ENCODE results near the gene PNMA6A. TPM values are rescaled to one million over a fixed set of nuclear protein-coding genes. Genes with fewer than 3 reads are reported as not detected.
A peak's percentile ranks its signal among the peaks of the same experiment; 100 is the strongest.

PNMA6A gene
- total and polyA plus RNA-seq, 2 of the 13 experiments (the other 11 are each of a cell fraction or from before 2014, with no cell fraction given): 0.11 to 0.66 TPM

DNA sequence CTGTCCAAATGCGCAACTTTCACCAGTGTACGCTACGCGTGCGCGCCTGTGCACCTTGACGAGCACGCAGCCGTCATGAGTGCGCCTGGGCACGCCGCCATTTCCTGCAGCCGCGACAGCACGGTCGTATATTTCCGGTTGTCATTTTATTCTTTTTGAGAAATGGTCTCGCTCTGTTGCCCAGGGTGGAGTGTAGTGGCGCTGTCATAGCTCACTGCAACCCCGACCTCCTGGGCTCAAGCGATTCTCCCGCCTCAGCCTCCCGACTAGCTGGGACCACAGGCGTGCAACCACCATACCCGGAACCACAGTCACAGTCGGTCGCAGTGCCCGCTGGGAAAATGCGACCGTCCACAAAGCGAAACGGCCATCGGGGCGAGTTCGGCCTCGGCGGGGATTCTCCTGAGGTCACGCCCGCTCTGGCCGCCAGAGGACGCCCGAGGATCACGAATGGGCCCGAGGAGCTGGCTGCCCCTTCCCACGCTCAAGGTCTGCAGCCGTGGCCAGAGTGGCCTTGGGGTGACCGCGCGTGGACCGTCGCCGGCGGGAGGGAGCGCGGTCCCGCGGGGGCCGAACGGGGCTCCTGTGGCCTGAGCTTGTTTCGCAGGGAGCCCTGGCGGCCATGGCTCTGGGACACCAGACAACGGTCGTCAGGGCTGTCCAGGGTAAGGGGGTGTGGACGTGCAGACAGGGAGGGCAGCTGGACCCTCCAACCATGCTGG is 39.7 kb upstream of the PNMA6A start:
- no peak overlapping the region for H3K9ac ChIP-seq (ENCODE audit: insufficient read depth, low read depth, low read length)
- ATAC-seq: peak; percentile 83
- H3K4me1 ChIP-seq (ENCODE audit: insufficient read depth, low read length): 0 out of 2 replicates have a peak, but pooled peaks cover 9% of the 10 kb centered on the region
- no peaks in the 10 kb centered on the region for H3K36me3 ChIP-seq (replicated peaks in 1 of 2; ENCODE audit: control insufficient read depth in 1 of 2, insufficient read depth in 2 of 2, low read length in 2 of 2)
- peak overlapping the region in 2 of 3 experiments; percentile 17 to 60; a peak in 3 of 6 replicates for H3K4me3 ChIP-seq (replicated peaks in 1 of 3; ENCODE audit: insufficient read depth in 1 of 3, low read depth in 2 of 3, low read length in 3 of 3)
- no peaks in the 10 kb centered on the region for H3K27me3 ChIP-seq (ENCODE audit: control insufficient read depth in 1 of 2, insufficient read depth in 2 of 2, low read length in 2 of 2)
- BruUV-seq (replicated peaks): no TSS peak
- DNase-seq (ENCODE audit: low spot score): peak; percentile 21
- H3K27ac ChIP-seq (ENCODE audit: extremely low read length, insufficient read depth, low read length): no peak overlapping the region
- ChIA-PET CTCF (ENCODE audit: low intra/inter-chr PET ratio, low total read pairs) (no interaction called here), POLR2A (no interaction called here)
- peak overlapping the region; percentile 70 for H3K4me2 ChIP-seq (ENCODE audit: low read depth, low read length)
- intact Hi-C loops (cut with micrococcal nuclease; ENCODE audit: unreplicated experiment) (no loop called here), in situ Hi-C loops (cut with HindIII; ENCODE audit: extremely low pct_ligation_motif_present, low pct_unique_long_range_greater_than_20kb) (loop anchor here (5.0 to 10.0 kb wide), 2 partner anchors 90 to 382 kb away; partner anchors contain the start of gene ZFP92)
- FAIRE-seq: peak; percentile 37
- H3K79me2 ChIP-seq (ENCODE audit: insufficient read depth, low read length): no peaks in the 10 kb centered on the region
- no peak overlapping the region for H2AFZ ChIP-seq (ENCODE audit: low read length)
- 93% methylated on average over 19 of the region's 64 CpGs for WGBS (ENCODE audit: low lambda C conversion rate)
- no peaks in the 10 kb centered on the region for H4K20me1 ChIP-seq (ENCODE audit: insufficient read depth, low read length)
- no peaks in the 10 kb centered on the region for H3K9me3 ChIP-seq (ENCODE audit: low read length)
- TF ChIP-seq, protein P1, sequence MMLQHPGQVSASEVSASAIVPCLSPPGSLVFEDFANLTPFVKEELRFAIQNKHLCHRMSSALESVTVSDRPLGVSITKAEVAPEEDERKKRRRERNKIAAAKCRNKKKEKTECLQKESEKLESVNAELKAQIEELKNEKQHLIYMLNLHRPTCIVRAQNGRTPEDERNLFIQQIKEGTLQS (CRISPR knock-in tag; IDR thresholded peaks at IDR 0.05): no peak
- TF ChIP-seq YEATS4 (CRISPR knock-in tag; IDR thresholded peaks at IDR 0.05; ENCODE audit: borderline replicate concordance): peak; percentile 33; the same call in 1 of the 2 replicates
- TF ChIP-seq HNRNPL (IDR thresholded peaks at IDR 0.05; ENCODE audit: low read depth, low read length): no peak
- peak; percentile 23; the same call in 1 of the 2 replicates for TF ChIP-seq ZBTB4 (CRISPR knock-in tag; IDR thresholded peaks at IDR 0.05; ENCODE audit: borderline replicate concordance)
- TF ChIP-seq, protein P2, sequence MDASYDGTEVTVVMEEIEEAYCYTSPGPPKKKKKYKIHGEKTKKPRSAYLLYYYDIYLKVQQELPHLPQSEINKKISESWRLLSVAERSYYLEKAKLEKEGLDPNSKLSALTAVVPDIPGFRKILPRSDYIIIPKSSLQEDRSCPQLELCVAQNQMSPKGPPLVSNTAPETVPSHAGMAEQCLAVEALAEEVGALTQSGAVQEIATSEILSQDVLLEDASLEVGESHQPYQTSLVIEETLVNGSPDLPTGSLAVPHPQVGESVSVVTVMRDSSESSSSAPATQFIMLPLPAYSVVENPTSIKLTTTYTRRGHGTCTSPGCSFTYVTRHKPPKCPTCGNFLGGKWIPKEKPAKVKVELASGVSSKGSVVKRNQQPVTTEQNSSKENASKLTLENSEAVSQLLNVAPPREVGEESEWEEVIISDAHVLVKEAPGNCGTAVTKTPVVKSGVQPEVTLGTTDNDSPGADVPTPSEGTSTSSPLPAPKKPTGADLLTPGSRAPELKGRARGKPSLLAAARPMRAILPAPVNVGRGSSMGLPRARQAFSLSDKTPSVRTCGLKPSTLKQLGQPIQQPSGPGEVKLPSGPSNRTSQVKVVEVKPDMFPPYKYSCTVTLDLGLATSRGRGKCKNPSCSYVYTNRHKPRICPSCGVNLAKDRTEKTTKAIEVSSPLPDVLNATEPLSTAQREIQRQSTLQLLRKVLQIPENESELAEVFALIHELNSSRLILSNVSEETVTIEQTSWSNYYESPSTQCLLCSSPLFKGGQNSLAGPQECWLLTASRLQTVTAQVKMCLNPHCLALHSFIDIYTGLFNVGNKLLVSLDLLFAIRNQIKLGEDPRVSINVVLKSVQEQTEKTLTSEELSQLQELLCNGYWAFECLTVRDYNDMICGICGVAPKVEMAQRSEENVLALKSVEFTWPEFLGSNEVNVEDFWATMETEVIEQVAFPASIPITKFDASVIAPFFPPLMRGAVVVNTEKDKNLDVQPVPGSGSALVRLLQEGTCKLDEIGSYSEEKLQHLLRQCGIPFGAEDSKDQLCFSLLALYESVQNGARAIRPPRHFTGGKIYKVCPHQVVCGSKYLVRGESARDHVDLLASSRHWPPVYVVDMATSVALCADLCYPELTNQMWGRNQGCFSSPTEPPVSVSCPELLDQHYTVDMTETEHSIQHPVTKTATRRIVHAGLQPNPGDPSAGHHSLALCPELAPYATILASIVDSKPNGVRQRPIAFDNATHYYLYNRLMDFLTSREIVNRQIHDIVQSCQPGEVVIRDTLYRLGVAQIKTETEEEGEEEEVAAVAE (CRISPR knock-in tag; IDR thresholded peaks at IDR 0.05; ENCODE audit: borderline replicate concordance): no peak
- TF ChIP-seq ZNF609 (CRISPR knock-in tag; IDR thresholded peaks at IDR 0.05; ENCODE audit: borderline replicate concordance): no peak
- no peak for TF ChIP-seq FOXA3 (CRISPR knock-in tag; IDR thresholded peaks at IDR 0.05)
- TF ChIP-seq ZNF501 (CRISPR knock-in tag; IDR thresholded peaks at IDR 0.05): 0 out of 2 replicates have a peak, but pooled peaks have one; percentile 26
- no peak for TF ChIP-seq ZNF660 (CRISPR knock-in tag; IDR thresholded peaks at IDR 0.05; ENCODE audit: borderline replicate concordance, low read depth)
